Measurements from ENCODE around the gene SCT.

- TF ChIP-seq, protein P1, sequence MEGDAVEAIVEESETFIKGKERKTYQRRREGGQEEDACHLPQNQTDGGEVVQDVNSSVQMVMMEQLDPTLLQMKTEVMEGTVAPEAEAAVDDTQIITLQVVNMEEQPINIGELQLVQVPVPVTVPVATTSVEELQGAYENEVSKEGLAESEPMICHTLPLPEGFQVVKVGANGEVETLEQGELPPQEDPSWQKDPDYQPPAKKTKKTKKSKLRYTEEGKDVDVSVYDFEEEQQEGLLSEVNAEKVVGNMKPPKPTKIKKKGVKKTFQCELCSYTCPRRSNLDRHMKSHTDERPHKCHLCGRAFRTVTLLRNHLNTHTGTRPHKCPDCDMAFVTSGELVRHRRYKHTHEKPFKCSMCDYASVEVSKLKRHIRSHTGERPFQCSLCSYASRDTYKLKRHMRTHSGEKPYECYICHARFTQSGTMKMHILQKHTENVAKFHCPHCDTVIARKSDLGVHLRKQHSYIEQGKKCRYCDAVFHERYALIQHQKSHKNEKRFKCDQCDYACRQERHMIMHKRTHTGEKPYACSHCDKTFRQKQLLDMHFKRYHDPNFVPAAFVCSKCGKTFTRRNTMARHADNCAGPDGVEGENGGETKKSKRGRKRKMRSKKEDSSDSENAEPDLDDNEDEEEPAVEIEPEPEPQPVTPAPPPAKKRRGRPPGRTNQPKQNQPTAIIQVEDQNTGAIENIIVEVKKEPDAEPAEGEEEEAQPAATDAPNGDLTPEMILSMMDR (IDR thresholded peaks at IDR 0.05): no peak
- TF ChIP-seq POLR2A (IDR thresholded peaks at IDR 0.05): no peak
Observed at GRCh38 chr11:660681-661444, 33.9 kb upstream of the SCT start.

Measured in right lobe of liver (tissue), 4 donors.